GM19372 (cell line): ENCODE measurements around the gene PAQR7.

Source experiments
- ATAC-seq: cut with Tn5 transposase; IDR thresholded peaks from one replicate; pipeline ENCODE4 v1.9.1; 2021; ENCODE audit warnings: mild to moderate bottlenecking, low read depth, moderate library complexity; ENCODE audit not compliant: unreplicated experiment

PAQR7 gene

DNA sequence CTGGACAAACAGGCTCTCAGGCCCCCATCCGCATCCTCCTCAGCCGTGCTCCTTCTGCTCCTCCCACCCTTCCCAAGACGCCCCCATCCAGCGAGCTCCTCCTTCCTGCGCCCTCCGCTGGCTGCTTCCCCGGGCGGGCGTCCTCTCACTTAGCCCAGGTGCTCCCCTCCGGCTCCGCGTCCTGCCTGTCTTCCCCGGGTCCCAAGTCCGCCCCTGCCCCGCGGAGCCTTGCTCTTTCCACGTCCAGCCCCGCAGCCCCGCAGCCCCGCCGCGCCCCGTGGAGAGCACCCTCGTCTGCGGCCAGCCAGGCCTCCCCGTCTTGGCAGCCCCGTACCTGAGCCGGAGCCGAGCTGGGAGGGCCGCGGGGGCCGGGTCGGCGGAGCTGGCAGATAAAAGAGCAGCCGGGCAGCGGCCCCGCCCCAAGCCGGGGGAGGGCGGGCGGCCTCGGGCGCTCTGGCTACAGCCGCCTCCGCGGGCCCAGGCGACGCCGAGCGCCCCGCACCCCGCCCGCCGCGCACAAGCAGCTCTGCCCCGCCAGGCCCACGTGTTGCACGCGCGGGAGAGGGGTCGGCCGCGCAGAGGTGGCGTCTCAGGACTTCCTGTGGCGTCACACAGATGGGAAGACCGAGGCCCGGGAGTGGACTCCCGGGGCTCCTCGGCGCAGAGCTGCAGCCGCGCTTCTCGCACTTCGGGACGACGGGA is at the start of gene PAQR7:
TSS of gene PAQR7 (minus strand) at position 555 of the 702 bp plus-strand sequence. CDS start 11,869 bp downstream, outside the sequence.
- peak; percentile 62 for ATAC-seq

DNA sequence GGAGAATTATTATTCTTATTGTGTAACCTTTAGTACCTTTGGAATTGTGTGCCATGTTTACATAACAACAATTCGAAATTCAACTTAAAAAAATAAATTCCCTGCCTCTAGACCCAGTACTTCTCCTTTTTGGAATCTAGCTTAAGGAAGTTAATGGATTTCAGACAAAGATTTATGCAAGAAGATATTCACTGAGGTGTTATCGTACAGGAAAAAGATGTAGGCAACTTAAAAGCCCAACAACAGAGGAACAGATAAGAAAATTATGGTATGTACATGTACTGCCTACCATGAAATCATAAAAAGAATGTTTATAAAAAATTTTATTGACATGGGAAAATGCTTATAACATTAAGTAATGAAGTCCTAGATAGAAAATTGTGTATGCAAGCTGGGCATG is 48.9 kb upstream of the PAQR7 start:
- ATAC-seq = no peak

DNA sequence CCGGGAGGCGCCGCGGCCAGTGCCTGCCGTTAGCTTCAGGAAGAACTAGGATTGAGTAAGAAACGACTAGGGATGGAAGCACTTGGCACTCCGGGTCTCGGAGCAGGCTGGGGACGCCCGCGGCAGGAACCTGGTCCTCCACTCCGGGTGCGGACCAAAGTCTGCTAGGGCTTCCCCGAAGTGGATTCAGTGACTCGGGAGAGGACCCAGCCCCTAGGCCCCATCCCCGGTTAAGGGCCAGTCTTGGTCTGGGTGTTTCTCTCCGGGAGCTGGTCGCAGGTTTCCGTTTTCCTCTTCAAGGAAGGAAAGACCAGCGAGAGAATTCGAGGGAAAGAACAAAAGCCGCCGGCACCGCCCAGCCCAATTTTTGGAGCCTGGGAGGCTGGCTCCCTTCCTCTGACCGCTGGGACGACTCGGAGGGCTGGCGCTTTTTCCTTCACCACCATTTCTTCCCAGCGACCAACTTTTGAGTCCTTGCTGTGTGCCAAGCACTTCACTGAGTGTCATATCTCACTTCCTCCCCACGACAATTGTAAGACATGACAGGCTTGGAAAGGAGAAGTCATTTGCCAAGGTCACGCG is 47.6 kb upstream of the PAQR7 start:
- ATAC-seq = no peak

GRCh38 chr1:25922056-25922970 is 46.8 kb upstream of the PAQR7 start:
- ATAC-seq = no peak

DNA sequence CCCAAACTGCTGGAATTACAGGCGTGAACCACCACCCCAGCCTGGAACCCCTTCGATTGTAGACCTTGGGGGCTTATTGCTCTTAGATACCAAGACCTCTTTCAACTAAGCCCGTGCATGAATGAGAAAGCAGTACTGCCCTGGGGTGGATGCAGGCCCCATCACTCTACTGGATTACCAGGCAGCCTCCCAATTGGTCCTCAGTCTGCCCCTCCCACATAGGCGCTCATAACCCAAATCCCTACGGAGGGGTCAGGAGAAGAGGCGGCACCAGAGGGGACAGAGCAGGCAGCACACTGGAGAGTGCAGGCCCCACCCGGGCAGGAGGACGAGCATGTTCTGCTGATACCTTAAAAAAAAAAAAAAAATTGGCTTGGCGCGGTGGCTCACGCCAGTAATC is 43.1 kb upstream of the PAQR7 start:
- no peak for ATAC-seq

DNA sequence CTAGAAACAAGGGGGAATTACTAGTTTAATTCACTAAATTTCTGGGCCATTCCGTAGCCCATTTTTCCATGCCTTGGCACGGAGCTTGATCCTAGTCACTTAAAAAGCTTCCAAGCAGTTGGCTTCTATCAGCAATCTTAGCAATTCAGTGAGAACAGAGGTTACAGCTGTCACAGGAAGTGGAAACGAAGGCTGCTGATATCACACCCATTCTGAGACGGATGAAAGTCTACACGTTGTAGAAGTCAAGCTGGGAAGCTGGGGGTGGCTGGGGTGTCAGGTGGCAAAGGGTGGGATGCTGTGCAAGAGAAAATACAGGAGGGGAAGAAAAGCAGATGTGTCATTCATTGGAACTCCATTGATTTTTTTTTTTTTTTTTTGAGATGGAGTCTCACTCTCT is 42.5 kb upstream of the PAQR7 start:
- no peak for ATAC-seq

DNA sequence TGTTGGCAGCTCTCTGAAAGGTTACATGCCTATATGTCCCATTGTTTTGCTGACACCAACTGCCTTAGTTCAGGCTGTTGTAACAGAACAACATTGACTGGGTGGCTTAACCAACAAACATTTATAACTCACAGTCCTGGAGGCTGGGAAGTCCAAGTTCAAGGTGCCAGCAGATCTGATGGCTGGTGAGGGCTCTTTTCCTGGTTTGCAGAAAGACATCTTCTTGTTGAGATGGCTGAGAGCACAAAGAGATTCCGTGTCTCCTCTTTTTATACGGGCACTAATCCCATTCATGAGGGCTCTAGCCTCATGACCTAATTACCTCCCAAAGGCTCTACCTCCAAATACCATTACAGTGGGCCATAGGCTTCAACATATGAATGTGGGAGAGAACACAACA is 41.0 kb upstream of the PAQR7 start:
- no peak for ATAC-seq

- no peak for ATAC-seq
Observed at GRCh38 chr1:25914074-25914995, 38.8 kb upstream of the PAQR7 start.

DNA sequence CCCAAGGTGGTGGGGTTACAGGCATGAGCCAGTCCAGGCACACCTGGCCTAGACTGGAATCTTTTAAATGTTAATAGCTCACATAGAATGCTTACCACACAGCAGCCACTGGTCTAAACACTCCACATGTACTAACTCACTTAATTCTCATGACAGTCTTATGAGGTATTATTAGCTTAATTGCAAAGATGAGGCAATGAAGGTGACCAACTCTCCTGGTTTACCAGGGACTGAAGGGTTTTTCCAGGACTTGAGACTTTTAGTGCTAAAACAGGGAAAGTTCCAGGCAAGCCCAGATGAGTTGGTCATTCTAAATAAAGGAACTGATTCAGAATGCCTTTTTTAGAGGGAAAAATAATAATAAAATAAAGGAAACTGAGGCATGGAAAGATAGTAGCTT is 37.7 kb upstream of the PAQR7 start:
- ATAC-seq = no peak

- ATAC-seq = no peak
Observed at GRCh38 chr1:25912076-25912831, 36.7 kb upstream of the PAQR7 start.

DNA sequence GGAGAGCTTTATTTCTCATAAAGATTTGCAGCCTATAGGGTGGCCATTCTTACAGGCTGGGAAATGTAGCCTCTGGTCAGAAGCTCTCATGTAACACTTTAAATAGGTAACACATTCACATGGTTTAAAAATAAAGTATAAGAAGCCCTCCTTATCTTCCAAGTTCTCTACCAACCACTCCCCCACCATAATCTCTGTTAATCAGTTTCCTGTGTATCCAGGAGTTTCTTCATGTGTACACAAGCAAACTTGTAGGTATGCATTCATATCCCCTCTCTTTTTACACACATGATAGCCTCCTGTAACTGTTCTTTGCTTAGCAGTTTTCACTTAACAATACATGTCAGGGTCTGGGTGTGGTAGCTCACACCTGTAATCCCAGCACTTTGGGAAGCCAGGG is 35.7 kb upstream of the PAQR7 start:
- no peak for ATAC-seq

GRCh38 chr1:25909040-25909439 is 33.5 kb upstream of the PAQR7 start:
- ATAC-seq = no peak

DNA sequence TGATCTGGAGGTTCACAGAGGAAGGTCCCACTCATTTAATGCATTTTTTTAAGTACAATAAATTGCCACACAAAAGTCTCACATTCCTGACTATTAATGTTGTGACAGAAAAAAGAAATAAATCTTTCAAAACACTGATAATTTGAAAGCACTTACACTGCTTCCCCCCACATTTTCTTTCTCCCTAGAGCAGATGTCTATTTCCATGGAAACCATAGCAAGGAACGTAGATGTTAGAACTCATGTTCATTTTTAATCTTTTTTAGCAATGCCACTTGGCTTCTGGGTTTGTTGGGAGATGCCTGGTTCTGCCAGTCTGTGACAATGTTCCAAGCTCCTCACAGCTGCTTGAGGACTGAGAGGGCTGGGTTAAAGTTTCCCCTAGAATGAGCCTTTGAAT is 32.7 kb upstream of the PAQR7 start:
- no peak for ATAC-seq

DNA sequence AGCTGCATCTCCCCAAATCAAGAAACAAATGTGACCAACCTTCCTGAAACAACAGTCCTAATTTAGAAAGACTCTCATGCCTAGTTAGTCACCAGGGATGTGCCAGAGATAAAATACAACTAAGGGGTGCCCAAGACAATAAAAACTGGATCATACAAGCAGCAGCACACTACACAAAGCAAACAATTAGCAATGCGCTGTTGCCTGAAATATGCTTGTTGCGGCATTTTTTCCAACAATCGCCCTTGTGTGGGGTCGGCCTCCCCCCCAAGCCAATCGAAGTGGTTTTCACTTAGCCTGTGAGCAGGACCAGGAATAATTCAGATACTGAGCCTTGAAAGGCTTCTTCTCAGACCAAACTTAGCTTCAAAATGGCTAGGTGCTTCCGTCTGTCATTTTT is 32.1 kb upstream of the PAQR7 start:
- no peak for ATAC-seq

DNA sequence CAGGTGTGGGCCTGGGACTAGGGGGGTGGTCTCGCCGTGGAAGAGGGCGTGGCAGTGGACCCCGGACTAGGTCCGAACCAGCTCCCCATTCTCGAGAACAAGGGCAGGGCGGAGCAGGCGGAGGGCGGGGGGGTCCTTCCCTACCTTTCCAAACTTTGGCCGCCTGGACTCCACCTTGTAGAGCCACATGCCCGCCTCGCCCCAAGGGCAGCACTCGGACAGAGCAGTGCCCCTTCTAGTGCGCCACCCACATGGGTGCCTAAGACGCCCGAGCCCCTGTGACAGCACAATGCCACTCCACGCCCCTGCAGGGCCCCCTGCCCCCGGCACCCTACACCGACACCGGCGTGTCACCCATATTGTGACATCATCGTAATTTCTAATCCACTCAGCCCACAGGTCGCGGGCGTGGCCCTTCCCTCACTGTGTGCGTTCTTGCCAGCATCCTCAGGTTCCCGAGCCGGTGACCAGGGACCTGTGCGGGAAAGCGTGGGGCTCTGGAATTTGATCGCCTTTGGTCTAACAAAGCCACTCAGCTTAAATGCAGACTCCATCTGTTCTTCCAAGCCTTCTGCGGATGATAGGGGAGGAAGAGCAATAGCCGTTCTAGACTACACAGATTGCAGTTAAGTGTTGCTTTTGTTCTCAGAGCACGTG is 31.3 kb upstream of the PAQR7 start:
- no peak for ATAC-seq

DNA sequence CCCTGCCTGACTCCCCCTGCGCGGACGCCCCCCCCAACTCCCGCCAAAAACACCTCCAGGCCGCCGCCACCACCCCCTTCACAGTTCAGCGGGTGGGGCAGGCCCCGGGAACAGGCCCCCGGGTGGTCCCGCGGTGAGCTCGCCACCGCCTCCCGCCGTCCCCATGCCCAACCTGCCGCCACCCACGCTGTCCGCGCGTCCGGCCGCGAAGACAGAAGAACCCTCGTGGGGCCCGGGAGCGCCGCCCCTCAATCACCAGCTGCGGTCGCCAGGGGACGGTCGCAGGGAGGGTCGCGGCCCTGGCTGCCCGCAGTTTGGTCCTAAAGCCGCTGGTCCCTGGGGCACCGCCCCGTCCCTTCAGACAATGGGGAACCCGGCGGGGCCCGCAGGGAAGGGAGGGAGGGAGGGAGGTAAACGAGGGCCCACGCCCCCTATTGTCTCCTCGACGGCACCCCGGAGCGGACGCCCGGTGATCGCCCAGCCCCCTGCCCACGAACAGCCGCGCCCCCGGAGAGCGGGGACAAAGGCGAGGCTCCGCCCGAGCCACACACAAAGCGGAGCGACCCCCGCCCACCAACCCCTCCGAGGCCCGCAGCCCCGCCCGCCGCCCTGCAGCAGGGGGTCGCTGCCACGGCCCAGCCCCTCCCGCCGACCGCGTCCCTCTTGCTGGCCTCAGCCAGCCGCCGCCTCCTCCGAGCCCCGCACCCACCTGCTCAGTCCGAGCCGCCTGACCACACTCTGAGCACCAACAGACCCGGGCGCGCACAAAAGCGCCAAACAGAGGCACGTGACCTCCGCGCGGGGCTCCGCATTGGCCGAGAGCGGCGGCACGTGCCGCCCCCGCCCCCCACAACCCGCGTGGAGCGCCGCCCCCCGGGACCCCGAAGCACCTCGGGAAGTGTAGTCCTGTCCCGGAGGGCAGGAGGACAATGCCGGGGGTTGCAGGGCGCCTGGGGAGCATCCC is 30.5 kb upstream of the PAQR7 start, which contains the start of gene STMN1:
TSS of gene STMN1 (minus strand) at position 740 of the 964 bp plus-strand sequence. CDS start 1,743 bp downstream, outside the sequence.
- ATAC-seq = peak; percentile 60

GRCh38 chr1:25904943-25905679 is 29.6 kb upstream of the PAQR7 start:
- ATAC-seq = peak; percentile 64
